ENCODE results near the gene FNBP1.

Gene FNBP1

DNA sequence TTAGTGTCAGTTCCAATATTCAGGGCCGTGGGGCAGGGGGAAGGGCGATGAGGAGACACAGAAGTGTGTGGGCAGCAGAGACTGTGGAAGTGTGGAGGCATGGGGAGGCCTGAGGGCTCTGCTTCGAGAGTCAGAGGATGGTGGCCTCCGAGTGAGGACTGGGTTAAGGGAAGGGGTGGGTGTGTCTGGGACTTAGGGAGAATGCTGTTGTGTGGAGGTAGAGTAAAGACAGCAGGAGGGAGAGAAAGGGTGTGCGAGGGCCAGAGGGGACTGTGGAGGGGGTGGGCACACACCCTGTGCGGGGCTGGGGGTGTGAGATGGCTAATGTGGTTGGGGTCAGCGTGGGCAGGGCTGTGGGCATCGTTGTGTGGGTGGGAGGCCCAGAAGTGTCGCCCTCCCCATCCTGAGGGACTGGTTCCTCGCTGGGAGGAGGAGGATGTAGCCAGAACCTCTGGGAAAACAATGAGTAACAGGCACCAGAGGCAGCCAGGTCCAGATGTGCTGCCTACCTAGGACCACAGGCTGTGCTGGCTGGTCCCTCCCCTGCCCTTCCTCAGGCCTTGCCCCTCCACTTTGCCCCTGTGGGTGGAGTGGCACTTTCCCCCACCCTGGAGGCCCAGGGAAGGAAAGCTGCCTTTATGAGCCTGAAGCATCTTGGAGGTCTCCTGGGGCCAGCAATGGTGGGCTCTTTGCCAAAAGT is 203.5 kb downstream of the FNBP1 start:
- no peak for DNase-seq (ENCODE audit: low read depth)
- TF ChIP-seq CTCF (conservative IDR thresholded peaks at IDR 0.05; ENCODE audit: low read depth, low read length), result no peak
- H3K4me3 ChIP-seq (ENCODE audit: low read depth, low read length), result no peak overlapping the region

- DNase-seq (ENCODE audit: low read depth), result peak; percentile 80
- peak; percentile 5 for TF ChIP-seq CTCF (conservative IDR thresholded peaks at IDR 0.05; ENCODE audit: low read depth, low read length)
- H3K4me3 ChIP-seq (ENCODE audit: low read depth, low read length), result no peak overlapping the region
Measured at GRCh38 chr9:129838707-129839259, 204.2 kb downstream of the FNBP1 start.

All from choroid plexus epithelial cell (primary cell).